GM20431 (cell line): Measurements from ENCODE around the gene CCDC174.
"Not testable (repeated sequence)": the region's sequence is repeated elsewhere in the genome, so short reads cannot be mapped to it uniquely, and the experiment has no call there.

ENCODE experiments used
- in situ Hi-C: fragments of 300-500 bp; cut with MseI, MboI; formaldehyde crosslinking; loops from one replicate; pipeline ENCODE4 v1.15.0; 2020; ENCODE audit warnings: low sequenced_read_pairs; ENCODE audit not compliant: unreplicated experiment

Gene CCDC174

GRCh38 chr3:14651440-14652251 lies at the start of gene CCDC174:
Gene CCDC174 (plus strand): TSS chr3:14651762. CDS start chr3:14651837, 75 bp downstream.
- in situ Hi-C loops = no loop called here

DNA sequence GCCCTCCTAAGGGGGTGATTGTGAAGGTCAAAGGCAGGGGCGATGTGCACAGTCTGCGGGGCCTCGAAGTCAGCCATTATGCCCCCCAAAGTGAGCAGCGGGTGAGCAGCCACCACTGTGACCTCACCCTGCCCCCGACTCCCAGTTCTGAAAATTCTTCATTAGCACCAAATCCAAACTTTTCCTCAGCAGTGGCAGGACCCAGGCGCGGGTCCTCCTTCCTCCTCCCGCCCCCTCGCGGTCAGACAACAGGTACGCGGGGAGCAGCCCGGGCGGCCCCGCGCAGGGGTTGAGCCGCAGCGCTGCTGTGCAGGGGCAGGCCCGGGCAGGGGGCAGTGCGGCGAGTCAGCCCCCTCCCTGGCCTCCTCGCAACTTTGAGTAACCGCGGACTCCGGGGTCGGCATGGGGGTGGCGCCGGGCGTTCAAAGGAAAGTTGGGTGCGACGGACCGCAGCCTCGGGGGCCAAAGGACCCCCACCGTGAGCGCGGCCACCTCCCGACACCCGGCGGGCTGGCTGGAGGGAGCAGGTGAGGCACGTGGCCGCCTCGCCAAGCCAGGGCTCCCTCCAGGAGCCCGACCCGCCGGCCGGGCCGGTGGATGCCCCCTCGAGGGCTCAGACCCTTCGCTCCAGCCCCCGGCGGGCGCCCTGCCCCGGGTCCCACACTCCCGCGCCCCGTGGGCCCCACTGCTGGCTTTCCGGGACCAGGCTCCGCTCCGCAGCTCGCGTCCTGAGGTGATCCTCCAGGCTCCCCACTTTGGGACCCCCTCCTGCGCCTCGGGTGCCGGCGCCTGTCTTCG lies 49.4 kb upstream of the CCDC174 start:
- in situ Hi-C loops = no loop called here

GRCh38 chr3:14602804-14603644 lies 48.5 kb upstream of the CCDC174 start:
- in situ Hi-C loops = no loop called here

DNA sequence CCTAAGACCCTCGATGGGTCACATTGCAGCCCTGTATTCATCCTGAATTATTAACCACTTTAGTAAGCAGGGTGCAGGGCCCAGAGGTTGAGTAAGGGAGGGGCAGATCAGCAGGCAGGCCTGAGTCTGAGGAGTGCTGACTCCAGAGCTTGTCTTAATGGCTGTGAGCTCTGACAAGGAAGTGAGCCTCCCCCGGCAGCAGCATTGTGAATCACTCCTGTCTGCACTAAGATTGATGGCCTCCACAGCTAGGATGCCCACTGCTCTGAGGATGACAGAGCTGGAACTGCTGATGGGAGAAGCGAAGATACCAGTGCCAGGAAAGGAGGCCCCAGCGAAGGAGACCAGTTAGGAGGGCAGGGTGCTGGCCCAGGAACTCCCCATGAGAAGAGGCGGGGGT lies 46.5 kb upstream of the CCDC174 start:
- in situ Hi-C loops = no loop called here

DNA sequence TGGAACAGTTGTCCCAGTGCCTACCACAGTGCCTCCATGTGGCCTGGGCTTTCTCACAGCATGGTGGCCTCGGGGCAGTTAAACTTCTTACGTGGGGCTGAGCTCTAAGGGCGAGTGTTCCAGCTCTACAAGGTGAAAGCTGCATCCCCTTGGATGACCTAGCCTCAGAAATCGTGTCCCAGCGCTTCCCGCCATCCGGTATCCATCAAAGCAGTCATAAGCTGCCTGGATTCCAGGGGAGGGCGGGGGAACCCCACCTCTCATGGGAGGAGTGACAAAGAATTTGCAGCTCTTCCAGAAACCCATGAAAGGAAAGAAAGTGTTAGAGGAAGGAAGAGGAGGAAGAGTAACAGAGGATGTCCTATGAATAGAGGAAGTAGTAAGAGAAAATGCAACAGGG lies 45.8 kb upstream of the CCDC174 start:
- in situ Hi-C loops = no loop called here

GRCh38 chr3:14606669-14607339 lies 44.8 kb upstream of the CCDC174 start:
- in situ Hi-C loops = no loop called here

DNA sequence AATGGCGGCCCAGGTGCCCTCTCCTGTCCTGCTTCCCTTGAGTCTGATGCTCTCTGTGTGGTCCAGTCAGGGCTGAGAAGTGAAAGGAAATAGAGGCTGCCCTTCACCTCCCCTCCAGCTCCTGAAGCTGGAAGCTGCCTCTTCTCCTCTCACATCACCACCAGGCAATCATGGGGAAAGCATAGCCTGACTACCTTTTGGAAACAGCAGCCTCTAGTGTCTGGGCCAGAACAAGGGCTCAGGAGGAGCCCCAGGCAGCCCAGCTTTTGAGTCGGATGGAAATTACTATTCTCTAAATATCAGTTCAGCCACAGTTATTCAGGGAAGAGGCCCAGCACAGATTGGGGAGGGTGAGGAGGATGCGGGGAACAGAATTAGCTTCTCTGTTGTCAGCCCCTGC lies 43.3 kb upstream of the CCDC174 start:
- in situ Hi-C loops = no loop called here

- in situ Hi-C loops = not testable (repeated sequence)
Measured at GRCh38 chr3:14609058-14609457, 42.5 kb upstream of the CCDC174 start.

GRCh38 chr3:14609506-14609905 lies 42.1 kb upstream of the CCDC174 start:
- in situ Hi-C loops = no loop called here

DNA sequence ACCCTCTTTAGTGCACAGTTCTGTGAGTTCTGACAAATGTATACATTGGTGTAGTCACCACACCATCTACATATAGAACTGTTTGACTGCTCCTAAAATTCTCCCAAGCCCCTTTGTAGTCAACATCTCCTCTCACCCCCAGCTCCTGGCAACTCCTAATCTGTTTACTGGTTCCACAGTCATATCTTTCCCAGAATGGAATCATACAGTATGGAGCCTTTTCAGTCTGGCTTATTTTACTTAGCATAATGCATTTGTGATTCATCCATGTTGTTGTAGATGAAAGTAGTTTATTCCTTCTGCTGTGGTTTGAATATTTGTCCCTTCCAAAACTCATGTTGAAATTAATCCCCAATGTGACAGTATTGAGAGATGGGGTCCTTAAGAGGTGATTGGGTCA lies 41.6 kb upstream of the CCDC174 start:
- in situ Hi-C loops = no loop called here

DNA sequence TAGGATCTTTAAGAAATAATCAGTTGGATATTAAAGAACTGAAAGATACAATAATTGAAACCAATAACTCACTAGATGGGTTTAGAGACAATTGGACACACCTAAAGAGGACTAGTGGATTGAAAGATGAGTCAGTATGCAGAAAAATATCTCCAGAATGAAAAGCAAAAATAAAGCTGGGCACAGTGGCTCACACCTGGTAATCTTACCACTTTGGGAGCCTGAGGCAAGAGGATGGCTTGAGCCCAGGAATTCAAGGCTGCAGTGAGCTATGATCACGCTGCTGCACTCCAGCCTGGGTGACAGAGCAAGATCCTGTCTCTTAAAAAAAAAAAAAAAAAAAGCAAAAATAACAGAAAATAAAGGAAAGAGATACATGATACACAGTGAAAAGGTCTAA lies 37.4 kb upstream of the CCDC174 start:
- in situ Hi-C loops = no loop called here

DNA sequence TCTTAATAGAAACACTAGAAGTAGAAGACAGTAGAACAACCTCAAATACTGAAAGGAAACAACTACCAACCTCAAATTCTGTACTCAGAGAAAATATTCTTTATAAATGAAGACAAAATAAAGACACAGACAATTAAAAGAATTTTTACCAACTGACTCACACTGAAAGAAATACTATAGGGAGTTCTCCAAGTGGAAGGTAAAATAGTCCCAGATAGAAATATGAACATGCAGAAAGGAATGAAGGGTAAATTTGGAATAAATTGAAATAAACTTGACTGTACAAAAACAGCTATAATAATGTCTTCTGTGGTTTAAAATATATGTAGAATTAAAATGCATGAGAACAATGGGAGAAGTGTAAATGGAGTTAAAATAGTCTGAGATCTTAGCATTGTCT lies 36.7 kb upstream of the CCDC174 start:
- in situ Hi-C loops = no loop called here

- in situ Hi-C loops = no loop called here
Measured at GRCh38 chr3:14616606-14617507, 34.7 kb upstream of the CCDC174 start.

- in situ Hi-C loops = no loop called here
Measured at GRCh38 chr3:14617508-14618023, 34.0 kb upstream of the CCDC174 start.

DNA sequence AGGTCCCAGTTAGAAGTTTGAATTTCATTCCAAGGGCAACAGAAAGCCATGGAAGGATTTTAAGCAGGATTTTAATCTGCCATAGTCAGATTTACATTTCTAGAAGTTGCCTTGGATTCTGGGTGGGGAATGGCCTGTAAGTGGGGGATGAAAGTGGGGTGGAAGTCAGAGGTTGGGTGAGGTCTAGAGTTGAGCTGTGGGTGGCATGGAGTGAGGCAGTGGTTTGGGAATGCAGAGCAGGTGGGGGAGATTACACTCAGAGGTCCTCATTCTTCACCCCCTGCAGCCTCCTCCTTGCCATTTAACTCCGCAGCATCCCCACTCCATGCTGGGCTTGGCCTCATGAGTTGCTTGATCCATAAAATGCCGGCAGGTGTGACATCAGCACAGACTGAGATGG lies 32.0 kb upstream of the CCDC174 start:
- in situ Hi-C loops = no loop called here

- in situ Hi-C loops = no loop called here
Measured at GRCh38 chr3:14620512-14620911, 31.1 kb upstream of the CCDC174 start.

DNA sequence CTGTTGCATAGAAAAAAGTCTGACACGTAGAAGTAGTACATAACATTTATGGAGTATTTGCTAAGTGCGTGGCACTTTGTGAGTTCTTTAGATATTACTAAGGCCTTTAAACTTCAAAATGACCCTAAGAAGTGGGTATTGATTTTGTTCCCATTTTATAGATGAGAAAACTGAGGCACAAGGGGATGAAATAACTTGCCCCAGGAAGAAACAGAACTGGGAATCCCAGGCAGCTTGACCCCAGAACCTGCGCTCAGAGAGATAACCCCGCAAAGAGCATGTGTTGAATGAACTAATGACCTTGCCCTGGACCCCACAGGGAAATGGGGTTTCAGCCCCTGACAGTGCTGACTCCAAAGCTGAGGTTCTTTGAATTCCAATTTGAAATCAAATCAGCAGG lies 30.5 kb upstream of the CCDC174 start:
- in situ Hi-C loops = no loop called here

GRCh38 chr3:14622368-14622767 lies 29.2 kb upstream of the CCDC174 start:
- in situ Hi-C loops = no loop called here

DNA sequence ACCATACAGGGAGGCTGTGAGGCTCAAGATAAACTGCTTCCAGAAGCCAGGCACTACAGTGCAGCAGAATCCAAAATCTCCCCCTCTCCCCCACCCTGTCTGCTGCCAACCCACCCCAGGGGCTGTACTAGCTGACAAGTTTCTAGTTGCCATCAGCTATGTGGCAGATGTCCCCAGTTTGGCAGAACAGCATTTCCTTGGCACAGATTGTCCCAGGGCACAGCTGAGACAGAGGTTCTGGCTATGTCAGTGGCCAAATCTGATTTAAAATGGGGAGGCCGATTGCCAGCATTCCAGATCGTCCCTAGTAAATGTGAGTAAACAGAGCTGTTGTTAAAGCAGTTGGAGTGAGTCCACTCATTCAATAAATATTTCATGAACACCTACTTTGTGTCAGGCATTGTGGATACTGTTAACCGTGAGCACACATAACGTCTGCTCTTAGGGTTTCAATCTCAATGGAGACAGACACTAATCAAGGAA lies 28.0 kb upstream of the CCDC174 start:
- in situ Hi-C loops = no loop called here
